Activated CD8-positive, alpha-beta memory T cell treated with anti-CD3 and anti-CD28 coated beads, Interleukin-2, amount 50 U/mL, for 48 hours (primary cell): ENCODE measurements around the gene SSU72.
"Not testable (repeated sequence)": the region's sequence is repeated elsewhere in the genome, so short reads cannot be mapped to it uniquely, and the experiment has no call there.

Source experiments
- DNase-seq: peaks from one replicate; pipeline ENCODE4 v3.0.0-alpha.2; 2020

SSU72 gene

GRCh38 chr1:1556961-1557360 lies 17.7 kb downstream of the SSU72 start:
- DNase-seq = not testable (repeated sequence)

GRCh38 chr1:1556505-1556904 lies 18.2 kb downstream of the SSU72 start:
- DNase-seq = no peak

GRCh38 chr1:1554926-1555915 lies 19.4 kb downstream of the SSU72 start:
- peak; percentile 50 for DNase-seq

- DNase-seq = no peak
Measured at GRCh38 chr1:1554550-1554925, 20.1 kb downstream of the SSU72 start.

- no peak for DNase-seq
Measured at GRCh38 chr1:1553821-1554494, 20.7 kb downstream of the SSU72 start.

DNA sequence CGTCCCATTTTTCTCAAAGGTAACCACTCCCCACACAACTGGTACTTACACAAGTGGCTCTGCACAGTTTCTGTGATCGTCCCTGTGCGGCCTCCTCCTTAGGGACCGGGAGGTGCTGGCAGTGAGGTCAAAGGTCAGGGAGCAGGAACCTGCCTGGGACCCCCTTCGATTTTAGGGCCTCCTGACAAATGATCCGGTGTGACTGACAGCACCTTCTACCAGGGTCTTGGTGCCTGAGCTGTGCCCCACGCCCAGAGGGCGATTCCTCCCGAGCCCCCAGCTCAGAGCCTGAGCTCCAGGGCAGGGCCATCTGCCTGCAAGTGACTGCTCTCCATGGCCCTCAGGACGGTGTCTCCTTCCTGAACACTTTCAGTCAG lies 22.4 kb downstream of the SSU72 start:
- no peak for DNase-seq

DNA sequence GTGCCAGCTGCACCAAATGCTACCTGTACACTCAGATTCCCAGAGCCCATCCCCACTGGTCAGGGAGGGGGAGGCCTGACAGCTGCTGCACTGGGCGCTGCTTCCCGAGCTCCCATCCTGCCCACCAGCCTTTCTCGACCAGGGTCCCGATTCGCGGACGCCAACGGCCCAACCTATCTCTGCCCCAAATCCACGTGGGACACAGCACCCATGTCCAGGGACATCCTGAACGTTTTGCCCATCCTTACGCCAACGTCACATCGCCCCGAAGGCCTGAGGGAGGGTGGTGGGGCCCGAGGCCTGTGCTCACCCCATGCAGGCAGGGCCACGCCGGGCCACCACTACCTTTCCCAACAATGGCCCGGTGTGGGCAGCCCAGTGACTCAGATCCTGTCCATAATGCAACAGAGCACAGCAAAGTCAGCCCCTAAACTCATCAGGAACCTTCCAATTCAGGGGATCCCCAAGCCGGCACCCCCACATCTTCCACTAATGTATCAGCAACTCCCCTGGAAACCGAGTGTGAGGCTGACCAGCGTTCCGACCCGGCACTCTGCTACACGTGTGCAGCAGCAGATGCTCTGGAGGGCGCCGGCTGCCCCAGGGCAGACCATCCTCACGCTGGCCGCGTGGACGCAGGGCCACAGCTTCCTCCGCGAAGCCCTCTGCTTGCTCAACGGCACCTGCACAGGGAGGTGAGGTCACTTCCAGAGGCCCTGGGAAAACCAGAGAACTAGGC lies 23.0 kb downstream of the SSU72 start:
- DNase-seq = no peak

GRCh38 chr1:1550591-1551432 lies 23.9 kb downstream of the SSU72 start:
- DNase-seq = no peak

DNA sequence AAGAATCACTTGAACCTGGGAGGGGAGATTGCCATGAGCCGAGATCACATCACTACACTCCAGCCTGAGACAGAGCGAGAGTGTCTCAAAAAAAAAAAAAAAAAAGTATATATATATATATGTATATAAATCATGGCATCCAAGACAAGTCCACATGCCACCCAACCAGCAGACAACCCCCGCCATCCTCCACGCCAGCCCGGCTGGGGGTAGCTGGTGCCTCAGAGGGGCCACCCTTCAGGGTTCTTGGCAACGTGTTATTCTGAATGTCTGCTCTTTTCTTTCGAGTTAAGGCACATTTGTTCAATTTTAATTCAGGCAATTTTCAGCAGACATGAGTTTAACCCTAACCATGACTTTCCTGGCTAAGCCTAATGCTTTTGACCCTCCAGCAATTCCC lies 24.6 kb downstream of the SSU72 start:
- no peak for DNase-seq

- DNase-seq = no peak
Measured at GRCh38 chr1:1548591-1548990, 26.1 kb downstream of the SSU72 start.

- no peak for DNase-seq
Measured at GRCh38 chr1:1547476-1547875, 27.2 kb downstream of the SSU72 start.

DNA sequence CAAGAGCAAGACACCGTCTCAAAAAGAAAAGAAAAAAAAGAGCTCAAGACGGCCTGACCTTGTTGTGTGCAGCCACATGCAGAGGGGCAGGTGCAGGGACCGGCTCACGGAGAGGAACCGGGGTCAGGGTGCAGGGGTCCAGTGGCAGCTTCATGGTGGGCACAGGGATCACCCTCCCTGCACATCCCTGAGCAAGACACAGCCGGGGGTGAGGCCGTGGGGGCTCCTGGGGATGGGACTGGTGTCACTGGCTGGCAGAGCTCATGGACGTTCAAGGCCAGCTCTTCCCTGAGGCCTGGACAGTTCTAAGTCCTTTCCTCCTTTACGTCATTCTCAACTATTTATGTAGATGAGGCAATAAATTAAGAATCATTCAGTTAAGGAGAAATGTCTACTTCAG lies 27.7 kb downstream of the SSU72 start:
- no peak for DNase-seq

DNA sequence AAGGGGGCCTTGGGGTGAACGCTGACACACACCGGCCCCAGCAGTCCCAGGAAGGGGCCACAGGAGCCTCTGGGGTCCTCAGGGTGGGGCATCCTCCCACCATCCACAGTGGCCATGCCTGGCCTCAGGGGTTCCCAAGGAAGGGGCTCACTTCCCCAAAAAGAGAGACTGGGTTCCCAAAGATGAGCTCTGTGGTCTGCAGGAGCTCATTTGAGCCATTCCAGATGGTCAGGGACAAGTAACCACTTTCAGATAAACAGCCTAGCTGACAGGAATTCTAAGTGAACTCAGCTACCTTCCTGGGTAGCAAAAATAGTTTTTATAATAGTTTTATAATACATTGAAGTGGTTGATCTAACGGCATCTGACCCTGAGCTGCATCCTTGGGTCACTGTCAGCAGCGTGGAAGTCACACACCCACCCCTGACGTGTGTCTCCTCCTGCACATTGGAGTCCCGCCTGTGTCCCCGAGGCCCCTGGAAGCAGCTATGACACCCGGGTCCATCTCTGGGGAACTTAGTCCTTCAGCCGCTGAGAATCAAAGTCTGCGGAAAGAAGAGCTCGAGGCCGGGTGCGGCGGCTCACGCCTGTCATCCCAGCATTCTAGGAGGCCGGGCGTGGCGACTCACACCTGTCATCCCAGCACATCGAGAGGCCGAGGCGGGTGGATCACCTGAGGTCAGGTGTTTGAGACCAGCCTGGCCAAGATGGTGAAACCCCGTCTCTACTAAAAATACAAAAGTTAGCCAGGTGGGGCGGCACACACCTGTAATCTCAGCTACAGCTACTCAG lies 28.5 kb downstream of the SSU72 start:
- DNase-seq = no peak

DNA sequence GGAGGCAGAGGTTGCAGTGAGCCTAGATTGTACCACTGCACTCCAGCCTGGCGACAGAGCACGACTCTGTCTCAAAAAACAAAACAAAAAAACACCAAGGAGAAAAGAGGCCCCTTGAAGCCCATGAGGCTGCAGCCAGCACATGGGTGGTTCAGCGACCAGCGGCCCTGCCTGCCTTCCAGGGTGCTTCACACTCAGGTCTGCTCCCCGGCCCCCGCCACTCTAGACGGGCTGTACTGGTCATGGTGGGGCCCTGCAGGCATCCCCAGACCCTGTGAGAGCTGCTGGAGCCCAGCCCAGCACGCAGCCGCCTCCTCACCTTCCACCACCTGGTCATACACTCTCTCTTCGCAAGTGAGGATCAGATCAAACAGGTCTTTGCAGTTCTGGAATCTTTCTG lies 30.1 kb downstream of the SSU72 start:
- DNase-seq = no peak

DNA sequence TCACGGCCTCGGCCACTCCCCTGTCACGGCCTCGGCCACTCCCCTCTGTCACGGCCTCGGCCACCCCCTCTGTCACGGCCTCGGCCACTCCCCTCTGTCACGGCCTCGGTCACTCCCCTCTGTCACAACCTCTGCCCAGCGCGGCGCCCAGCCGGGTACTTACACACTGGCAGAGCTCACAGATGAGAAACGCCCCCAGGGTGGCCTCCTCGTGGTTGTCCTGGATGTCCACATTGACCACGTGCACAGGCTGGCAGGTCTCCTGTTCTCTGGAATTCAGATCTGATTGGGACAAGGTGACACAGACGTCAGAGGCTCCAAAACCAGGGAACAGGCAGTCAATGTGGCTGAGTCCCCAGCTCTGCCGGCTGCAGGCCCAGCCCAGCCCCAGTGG lies 31.0 kb downstream of the SSU72 start:
- DNase-seq = no peak

DNA sequence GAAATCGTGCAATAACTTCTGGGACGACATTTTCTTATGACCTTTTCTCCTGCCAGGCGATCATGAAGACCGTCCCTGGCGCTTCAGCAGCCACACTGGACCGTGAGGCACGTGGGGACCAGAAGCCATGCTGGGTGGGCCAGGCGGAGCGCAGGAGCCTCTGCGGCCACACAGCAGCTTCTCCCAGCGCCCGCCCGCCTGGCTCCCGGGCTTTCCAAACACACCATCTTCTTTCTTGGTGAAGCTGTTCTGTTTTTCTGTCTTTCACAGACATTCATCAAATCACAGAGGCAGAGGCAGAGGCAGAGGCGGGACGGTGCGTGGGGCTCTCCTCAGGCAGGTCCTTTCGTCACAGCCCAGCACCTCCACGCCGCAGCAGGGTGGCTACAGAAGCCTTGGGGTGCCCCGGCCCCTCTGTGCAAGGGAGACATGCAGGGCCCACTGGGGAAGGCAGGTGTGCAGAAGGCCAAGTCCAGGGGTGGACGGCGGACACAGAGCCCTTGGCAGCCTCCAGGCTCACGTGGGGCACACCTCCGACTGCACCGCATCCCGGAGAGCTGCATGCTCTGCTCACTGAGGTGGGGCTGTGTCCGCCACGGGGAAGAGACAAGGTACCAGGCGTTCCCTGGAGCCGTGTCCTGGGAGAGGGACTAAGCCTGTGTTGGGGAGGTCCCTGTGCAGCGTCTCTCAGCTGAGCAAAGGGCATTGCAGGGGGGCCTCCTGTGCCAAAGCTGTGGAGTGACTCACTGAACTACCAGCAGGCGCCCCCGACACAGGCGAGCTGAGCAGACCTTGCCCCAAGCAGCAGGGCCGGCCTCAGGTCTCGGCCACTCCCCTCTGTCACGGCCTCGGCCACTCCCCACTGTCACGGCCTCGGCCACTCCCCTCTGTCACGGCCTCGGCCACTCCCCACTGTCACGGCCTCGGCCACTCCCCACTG lies 31.6 kb downstream of the SSU72 start:
- peak; percentile 50 for DNase-seq

DNA sequence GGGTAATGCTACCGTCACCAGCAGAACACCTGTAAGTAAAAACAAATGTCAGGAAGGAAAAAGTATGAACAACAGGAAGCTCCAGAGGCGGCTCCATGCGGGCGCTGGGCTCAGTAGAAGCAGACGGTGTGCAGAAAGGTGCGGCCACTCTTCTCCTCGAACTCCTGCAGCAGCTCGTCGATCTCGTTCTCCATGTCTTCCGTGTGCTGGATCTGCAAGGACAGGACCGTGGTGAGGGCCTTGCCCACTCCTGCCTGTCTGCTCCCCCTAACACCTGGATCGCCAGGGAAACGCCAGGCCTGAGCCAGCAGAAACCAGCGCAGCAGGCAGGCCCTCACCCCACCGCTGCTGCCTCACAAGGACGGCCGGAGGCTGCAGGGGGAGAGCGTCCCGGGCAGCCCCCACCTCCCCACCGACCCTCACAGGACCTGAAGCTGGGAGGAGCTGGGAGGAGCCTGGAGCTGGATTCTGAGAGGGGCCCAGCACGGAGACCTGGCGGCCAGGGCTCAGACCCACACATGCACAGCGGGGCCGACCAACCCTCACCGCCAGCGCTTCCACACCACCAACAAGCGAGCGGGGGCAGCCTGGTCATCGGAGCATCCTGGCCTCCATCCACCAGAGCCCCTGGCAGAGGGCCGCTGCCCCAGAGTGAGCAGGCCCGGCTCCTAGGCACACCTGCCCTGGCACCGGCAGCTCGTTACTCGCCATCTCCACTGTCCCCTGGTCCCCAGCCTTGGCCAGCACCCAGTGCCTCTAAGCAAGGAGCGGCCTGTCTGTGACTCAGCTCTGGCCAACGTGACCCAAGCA lies 32.5 kb downstream of the SSU72 start:
- DNase-seq = no peak

GRCh38 chr1:1540818-1541628 lies 33.6 kb downstream of the SSU72 start:
- DNase-seq = no peak
